ENCODE data around the gene RABGAP1L. TPM values are rescaled to one million over a fixed set of nuclear protein-coding genes. Genes with fewer than 3 reads are reported as not detected.

The RABGAP1L gene
- total RNA-seq, 1 experiment from 2014 or later, result 29.3 TPM

GRCh38 chr1:174682419-174683008, 523.2 kb downstream of the RABGAP1L start (continued):
- no peak for TF ChIP-seq CBX3 (IDR thresholded peaks at IDR 0.05; ENCODE audit: low read depth)

- H3K9me3 ChIP-seq (ENCODE audit: control insufficient read depth in 1 of 2, insufficient read depth in 1 of 2, low read depth in 1 of 2, low read length in 2 of 2), result no peaks in the 10 kb centered on the region
- H3K79me2 ChIP-seq (ENCODE audit: insufficient read depth, low read length), result no peaks in the 10 kb centered on the region
- no peaks in the 10 kb centered on the region for H3K27me3 ChIP-seq (ENCODE audit: insufficient read depth, low read length)
- no TSS peak for BruUV-seq (replicated peaks)
- no peak overlapping the region for H3K4me3 ChIP-seq (replicated peaks in 1 of 2; ENCODE audit: low read depth in 1 of 2, low read length in 2 of 2)
- no peak for ATAC-seq
- no peak overlapping the region for H3K9ac ChIP-seq (ENCODE audit: low read length)
- ChIA-PET POLR2A (no interaction called here), RAD21 (ENCODE audit: low non-redundant PET in 1 of 2, low total read pairs in 2 of 2, uncharacterized antibody in 2 of 2, unreplicated experiment in 2 of 2) (no interaction called here), CTCF (no interaction called here)
- peaks cover 0 to 4% of the 10 kb centered on the region in 2 experiments; a peak in 1 of 4 replicates for H3K4me1 ChIP-seq (ENCODE audit: control insufficient read depth in 1 of 2, insufficient read depth in 2 of 2, low read length in 2 of 2)
- no peaks in the 10 kb centered on the region for H3K36me3 ChIP-seq (ENCODE audit: control insufficient read depth in 1 of 2, insufficient read depth in 2 of 2, low read length in 2 of 2)
- H3K9me2 ChIP-seq (ENCODE audit: insufficient read depth), result no peaks in the 10 kb centered on the region
- H3K27ac ChIP-seq (ENCODE audit: low read depth, low read length), result no peak overlapping the region
- H4K20me1 ChIP-seq (ENCODE audit: insufficient read depth), result no peaks in the 10 kb centered on the region
- intact Hi-C loops (cut with micrococcal nuclease), result no loop called here
- H3K4me2 ChIP-seq (ENCODE audit: low read length), result no peak overlapping the region
- no peak overlapping the region for H2AFZ ChIP-seq (ENCODE audit: low read depth, low read length, poor library complexity, severe bottlenecking)
- DNase-seq (ENCODE audit: low read depth, low spot score), result no peak
- no peak for TF ChIP-seq JUND (IDR thresholded peaks at IDR 0.05)
- no peak for TF ChIP-seq YY1 (IDR thresholded peaks at IDR 0.05; ENCODE audit: extremely low read depth, insufficient replicate concordance, low read depth, low read length)
- no peak for TF ChIP-seq REST (IDR thresholded peaks at IDR 0.05; ENCODE audit: low read depth)
- TF ChIP-seq ATF3 (IDR thresholded peaks at IDR 0.05), result no peak
- TF ChIP-seq RAD21 (IDR thresholded peaks at IDR 0.05; ENCODE audit: low read depth), result no peak
- no peak for TF ChIP-seq POLR2AphosphoS5 (IDR thresholded peaks at IDR 0.05; ENCODE audit: low read depth, low read length)
- TF ChIP-seq TCF7L2 (IDR thresholded peaks at IDR 0.05; ENCODE audit: borderline replicate concordance, extremely low read depth, insufficient read depth, insufficient read length), result no peak
- no peak for TF ChIP-seq POLR2A (IDR thresholded peaks at IDR 0.05; ENCODE audit: borderline replicate concordance, extremely low read depth, insufficient read depth, insufficient read length)
- no peak for TF ChIP-seq CTCF (IDR thresholded peaks at IDR 0.05 in 2 of 3, conservative IDR thresholded peaks at IDR 0.05 in 1 of 3; ENCODE audit: borderline replicate concordance in 1 of 3, insufficient read depth in 1 of 3, low read depth in 2 of 3, low read length in 2 of 3)
- TF ChIP-seq ZFX (IDR thresholded peaks at IDR 0.05), result no peak
- no peak for TF ChIP-seq SP1 (IDR thresholded peaks at IDR 0.05; ENCODE audit: low read depth)
- TF ChIP-seq MAX (IDR thresholded peaks at IDR 0.05), result no peak
- no peak for TF ChIP-seq SRF (IDR thresholded peaks at IDR 0.05; ENCODE audit: low read depth)
- TF ChIP-seq SIN3A (IDR thresholded peaks at IDR 0.05; ENCODE audit: low read depth), result no peak
- no peak for TF ChIP-seq FOSL1 (IDR thresholded peaks at IDR 0.05; ENCODE audit: low read depth)
- TF ChIP-seq CEBPB (IDR thresholded peaks at IDR 0.05; ENCODE audit: low read depth), result no peak
- TF ChIP-seq EGR1 (IDR thresholded peaks at IDR 0.05; ENCODE audit: low read depth), result no peak
- no peak for TF ChIP-seq ELF1 (IDR thresholded peaks at IDR 0.05; ENCODE audit: borderline replicate concordance, low read depth)
- TF ChIP-seq ZNF274 (IDR thresholded peaks at IDR 0.05; ENCODE audit: low read depth, low read length), result no peak
These were observed 526.9 kb downstream of the RABGAP1L start for GRCh38 chr1:174686213-174686612.

Data from HCT116 (cell line).